ENCODE results near the gene ABCA1. TPM values are rescaled to one million over a fixed set of nuclear protein-coding genes. Genes with fewer than 3 reads are reported as not detected.
"Not testable (repeated sequence)": the region's sequence is repeated elsewhere in the genome, so short reads cannot be mapped to it uniquely, and the experiment has no call there.

The ABCA1 gene
- total RNA-seq, 1 donor = 73.1 TPM

GRCh38 chr9:104961701-104962359 is 33.9 kb upstream of the ABCA1 start:
- Histone ChIP-seq H3K27ac (ENCODE audit: low read depth, low read length) (no peak overlapping the region), H3K4me2 (ENCODE audit: insufficient read depth, low read length) (no peak overlapping the region), H3K36me3 (ENCODE audit: insufficient read depth, low read length) (no peaks in the 10 kb centered on the region), H2AFZ (ENCODE audit: low read length) (no peak overlapping the region), H3K27me3 (ENCODE audit: insufficient read depth, low read length) (no peaks in the 10 kb centered on the region), H3K4me3 (ENCODE audit: insufficient read depth, low read length) (no peak overlapping the region), H3K9me3 (ENCODE audit: low read depth, low read length) (no peaks in the 10 kb centered on the region), H4K20me1 (ENCODE audit: insufficient read depth, low read length) (no peaks in the 10 kb centered on the region), H3K79me2 (ENCODE audit: insufficient read depth, low read length) (no peaks in the 10 kb centered on the region), H3K4me1 (ENCODE audit: insufficient read depth, low read length) (peaks cover 5% of the 10 kb centered on the region)
- DNase-seq (ENCODE audit: insufficient read length, low spot score, missing footprints) = no peak
- no peak for TF ChIP-seq CTCF (IDR thresholded peaks at IDR 0.05; ENCODE audit: extremely low read depth, low read depth, low read length)

- Histone ChIP-seq H3K27me3 (ENCODE audit: insufficient read depth, low read length) (no peaks in the 10 kb centered on the region), H3K79me2 (ENCODE audit: insufficient read depth, low read length) (no peaks in the 10 kb centered on the region), H2AFZ (ENCODE audit: low read length) (no peak overlapping the region), H3K4me1 (ENCODE audit: insufficient read depth, low read length) (peaks cover 5% of the 10 kb centered on the region), H3K4me2 (ENCODE audit: insufficient read depth, low read length) (no peak overlapping the region), H4K20me1 (ENCODE audit: insufficient read depth, low read length) (no peaks in the 10 kb centered on the region), H3K4me3 (ENCODE audit: insufficient read depth, low read length) (no peak overlapping the region), H3K27ac (ENCODE audit: low read depth, low read length) (no peak overlapping the region), H3K9me3 (ENCODE audit: low read depth, low read length) (no peaks in the 10 kb centered on the region), H3K36me3 (ENCODE audit: insufficient read depth, low read length) (no peaks in the 10 kb centered on the region)
- peak; percentile 53 for DNase-seq (ENCODE audit: insufficient read length, low spot score, missing footprints)
- no peak for TF ChIP-seq CTCF (IDR thresholded peaks at IDR 0.05; ENCODE audit: extremely low read depth, low read depth, low read length)
These were observed 33.3 kb upstream of the ABCA1 start for GRCh38 chr9:104961238-104961637.

GRCh38 chr9:104960662-104961061 is 32.7 kb upstream of the ABCA1 start:
- no peak for TF ChIP-seq CTCF (IDR thresholded peaks at IDR 0.05; ENCODE audit: extremely low read depth, low read depth, low read length)
- H4K20me1 ChIP-seq (ENCODE audit: insufficient read depth, low read length) = no peaks in the 10 kb centered on the region
- H3K4me1 ChIP-seq (ENCODE audit: insufficient read depth, low read length) = peaks cover 5% of the 10 kb centered on the region
- H3K4me2 ChIP-seq (ENCODE audit: insufficient read depth, low read length) = no peak overlapping the region
- H3K79me2 ChIP-seq (ENCODE audit: insufficient read depth, low read length) = no peaks in the 10 kb centered on the region
- no peaks in the 10 kb centered on the region for H3K27me3 ChIP-seq (ENCODE audit: insufficient read depth, low read length)
- H3K9me3 ChIP-seq (ENCODE audit: low read depth, low read length) = no peaks in the 10 kb centered on the region
- no peaks in the 10 kb centered on the region for H3K36me3 ChIP-seq (ENCODE audit: insufficient read depth, low read length)
- H2AFZ ChIP-seq (ENCODE audit: low read length) = no peak overlapping the region
- H3K4me3 ChIP-seq (ENCODE audit: insufficient read depth, low read length) = no peak overlapping the region
- DNase-seq (ENCODE audit: insufficient read length, low spot score, missing footprints) = no peak
- H3K27ac ChIP-seq (ENCODE audit: low read depth, low read length) = no peak overlapping the region

- Histone ChIP-seq H3K79me2 (ENCODE audit: insufficient read depth, low read length) (no peaks in the 10 kb centered on the region), H3K4me3 (ENCODE audit: insufficient read depth, low read length) (no peak overlapping the region), H2AFZ (ENCODE audit: low read length) (no peak overlapping the region), H3K27me3 (ENCODE audit: insufficient read depth, low read length) (no peaks in the 10 kb centered on the region), H3K9me3 (ENCODE audit: low read depth, low read length) (no peaks in the 10 kb centered on the region), H4K20me1 (ENCODE audit: insufficient read depth, low read length) (no peaks in the 10 kb centered on the region), H3K4me1 (ENCODE audit: insufficient read depth, low read length) (peaks cover 5% of the 10 kb centered on the region), H3K4me2 (ENCODE audit: insufficient read depth, low read length) (no peak overlapping the region), H3K27ac (ENCODE audit: low read depth, low read length) (no peak overlapping the region), H3K36me3 (ENCODE audit: insufficient read depth, low read length) (no peaks in the 10 kb centered on the region)
- TF ChIP-seq CTCF (IDR thresholded peaks at IDR 0.05; ENCODE audit: extremely low read depth, low read depth, low read length) = no peak
- no peak for DNase-seq (ENCODE audit: insufficient read length, low spot score, missing footprints)
These were observed 30.8 kb upstream of the ABCA1 start for GRCh38 chr9:104958751-104959150.

GRCh38 chr9:104958006-104958405 is 30.1 kb upstream of the ABCA1 start:
- not testable (repeated sequence) for H3K4me1 ChIP-seq (ENCODE audit: insufficient read depth, low read length); H3K4me2 ChIP-seq (ENCODE audit: insufficient read depth, low read length); H3K4me3 ChIP-seq (ENCODE audit: insufficient read depth, low read length); DNase-seq (ENCODE audit: insufficient read length, low spot score, missing footprints); H3K27ac ChIP-seq (ENCODE audit: low read depth, low read length); H3K79me2 ChIP-seq (ENCODE audit: insufficient read depth, low read length); H4K20me1 ChIP-seq (ENCODE audit: insufficient read depth, low read length); H3K9me3 ChIP-seq (ENCODE audit: low read depth, low read length); H2AFZ ChIP-seq (ENCODE audit: low read length); H3K27me3 ChIP-seq (ENCODE audit: insufficient read depth, low read length); H3K36me3 ChIP-seq (ENCODE audit: insufficient read depth, low read length)

Data from osteoblast (primary cell).